Measurements from ENCODE around the gene AZIN2.
A peak's percentile ranks its signal among the peaks of the same experiment; 100 is the strongest.
"Not testable (repeated sequence)": the region's sequence is repeated elsewhere in the genome, so short reads cannot be mapped to it uniquely, and the experiment has no call there.

AZIN2 gene

DNA sequence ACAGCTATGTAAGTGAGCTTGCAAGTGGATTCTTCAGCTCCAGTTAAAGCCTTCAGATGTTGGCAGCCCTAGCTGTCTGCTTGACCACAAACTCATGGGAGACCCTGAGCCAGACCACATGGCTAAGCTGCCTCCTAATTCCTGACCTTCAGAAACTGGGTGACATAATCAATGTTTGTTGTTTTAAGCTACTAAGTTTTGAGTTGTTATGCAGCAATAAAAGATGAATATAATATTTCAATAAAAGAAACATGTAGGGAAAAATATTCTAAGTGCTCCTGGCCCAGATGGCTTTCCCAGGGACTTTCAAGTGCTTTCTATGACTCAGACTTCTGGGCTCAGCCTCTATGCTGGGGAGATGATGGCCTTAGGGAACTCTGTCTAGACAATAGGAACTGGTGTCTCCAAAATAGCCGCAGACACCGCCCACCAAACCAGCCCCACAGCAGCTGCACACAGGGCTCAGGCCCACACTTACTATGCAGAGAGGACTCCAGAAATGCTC is 20.3 kb upstream of the AZIN2 start:
- no peak for DNase-seq

GRCh38 chr1:33061834-33062233 is 19.1 kb upstream of the AZIN2 start:
- no peak for DNase-seq

DNA sequence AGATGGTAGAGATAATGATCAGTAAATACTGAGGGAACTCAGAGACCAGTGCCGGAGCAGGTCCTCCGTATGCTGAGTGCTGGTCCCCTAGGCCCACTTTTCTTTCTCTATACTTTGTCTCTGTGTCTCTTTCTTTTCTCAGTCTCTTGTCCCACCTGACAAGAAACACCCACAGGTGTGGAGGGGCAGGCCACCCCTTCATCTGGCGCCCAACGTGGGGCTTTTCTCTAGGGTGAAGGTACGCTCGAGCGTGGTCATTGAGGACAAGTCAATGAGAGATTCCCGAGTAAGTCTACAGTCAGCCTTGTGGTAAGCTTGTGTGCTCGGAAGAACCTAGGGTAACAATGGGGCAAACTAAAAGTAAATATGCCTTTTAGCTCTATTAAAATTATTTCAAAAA is 16.7 kb upstream of the AZIN2 start:
- not testable (repeated sequence) for DNase-seq

- DNase-seq = no peak
Observed at GRCh38 chr1:33065301-33065700, 15.7 kb upstream of the AZIN2 start.

DNA sequence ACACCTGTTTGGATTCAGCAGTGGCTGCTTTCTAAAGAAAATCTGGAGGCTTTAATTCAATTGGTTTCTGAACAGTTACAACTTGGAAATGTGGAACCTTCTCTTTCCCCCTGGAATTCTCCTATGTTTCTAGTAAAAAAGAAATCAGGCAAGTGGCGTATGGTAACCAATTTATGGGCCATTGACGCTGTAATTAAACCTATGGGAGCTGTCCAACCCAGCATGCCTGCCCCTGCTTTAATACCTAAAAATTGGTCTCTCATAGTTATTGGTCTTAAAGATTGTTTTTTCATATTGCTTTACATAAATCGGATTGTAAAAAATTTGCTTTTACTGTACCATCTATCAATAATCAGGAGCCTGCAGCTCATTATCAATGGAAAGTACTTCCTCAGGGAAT is 14.5 kb upstream of the AZIN2 start:
- not testable (repeated sequence) for DNase-seq

GRCh38 chr1:33068108-33068507 is 12.8 kb upstream of the AZIN2 start:
- not testable (repeated sequence) for DNase-seq

GRCh38 chr1:33070628-33071027 is 10.3 kb upstream of the AZIN2 start:
- no peak for DNase-seq

DNA sequence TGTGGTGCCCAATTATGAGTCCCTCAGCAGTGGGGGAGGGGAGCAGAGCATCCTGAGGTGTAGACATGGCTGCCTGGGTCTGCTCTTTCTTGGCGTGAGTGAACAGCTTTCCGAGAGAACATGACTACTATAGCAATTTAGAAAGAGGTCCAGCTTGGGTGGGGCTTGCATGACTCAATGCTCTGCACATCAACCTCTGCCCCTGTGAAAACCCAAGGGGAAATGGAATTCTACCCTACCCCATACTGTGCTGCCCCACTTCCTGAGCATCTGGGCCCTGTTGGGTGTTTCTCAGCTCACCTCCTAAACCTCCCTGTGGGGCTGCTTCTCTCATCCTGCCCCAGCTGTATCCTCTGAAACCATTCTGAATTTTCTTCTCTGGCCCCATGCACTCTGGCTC is 8.2 kb upstream of the AZIN2 start:
- no peak for DNase-seq

DNA sequence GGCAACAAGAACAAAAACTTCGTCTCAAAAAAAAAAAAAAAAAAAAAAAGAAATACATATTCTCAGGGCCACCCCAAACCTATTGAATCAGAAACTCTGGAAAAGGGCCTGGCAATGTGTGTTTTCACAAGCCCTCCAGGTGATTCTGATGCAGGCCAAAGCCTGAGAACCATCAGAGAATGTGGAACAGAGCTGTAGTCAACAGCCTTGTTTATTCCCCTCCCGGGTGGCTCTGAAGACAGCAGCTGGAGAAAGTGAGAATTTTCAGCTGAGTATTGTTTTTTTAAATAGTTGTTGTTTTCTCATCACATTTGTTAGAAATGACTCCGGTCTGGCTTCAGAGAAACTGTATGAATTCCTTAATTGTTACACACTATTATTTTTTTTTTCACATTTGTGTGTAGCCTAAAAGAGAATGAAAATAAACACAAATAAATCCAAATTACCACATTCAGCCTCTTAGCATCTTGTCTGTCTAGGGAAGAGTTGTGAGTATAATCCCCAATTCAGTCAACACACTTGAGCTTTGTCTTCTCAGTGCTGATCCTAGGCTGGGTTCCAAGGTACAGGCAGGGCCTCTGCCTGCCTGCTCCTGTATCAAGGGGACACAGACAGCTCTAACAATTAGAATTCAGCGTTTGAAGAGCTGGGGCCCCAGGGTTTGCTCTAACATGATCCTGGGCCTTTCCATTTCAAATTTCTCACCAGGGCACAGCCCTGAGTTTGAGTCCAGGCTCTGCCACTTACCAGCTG is 6.6 kb upstream of the AZIN2 start:
- no peak for DNase-seq

DNA sequence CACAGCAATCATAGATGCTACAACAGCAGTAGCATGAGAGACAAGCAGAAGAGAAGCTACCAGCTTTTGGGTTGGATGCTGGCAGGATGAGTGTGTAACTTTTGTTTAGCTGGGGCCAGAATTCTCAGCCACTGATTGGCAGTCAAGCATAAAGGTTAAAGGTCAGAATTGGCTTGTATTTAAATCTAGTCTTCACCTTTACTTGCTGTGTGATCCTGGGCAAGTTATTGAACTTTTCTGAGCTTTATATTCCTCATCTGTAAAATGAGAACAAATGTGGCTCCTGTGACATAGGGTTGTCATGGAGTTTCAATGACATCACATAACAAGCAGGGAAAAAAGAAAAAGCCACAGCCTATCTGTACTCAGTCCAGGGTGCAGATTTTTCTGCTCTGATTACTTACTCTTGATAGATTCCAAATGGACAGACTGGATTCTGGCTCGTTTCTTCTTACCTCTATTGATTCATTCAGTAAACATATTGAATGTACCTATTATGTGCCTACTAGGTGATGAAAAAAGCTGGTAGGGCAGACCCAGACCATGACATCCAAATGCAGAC is 2.8 kb upstream of the AZIN2 start:
- DNase-seq = no peak

DNA sequence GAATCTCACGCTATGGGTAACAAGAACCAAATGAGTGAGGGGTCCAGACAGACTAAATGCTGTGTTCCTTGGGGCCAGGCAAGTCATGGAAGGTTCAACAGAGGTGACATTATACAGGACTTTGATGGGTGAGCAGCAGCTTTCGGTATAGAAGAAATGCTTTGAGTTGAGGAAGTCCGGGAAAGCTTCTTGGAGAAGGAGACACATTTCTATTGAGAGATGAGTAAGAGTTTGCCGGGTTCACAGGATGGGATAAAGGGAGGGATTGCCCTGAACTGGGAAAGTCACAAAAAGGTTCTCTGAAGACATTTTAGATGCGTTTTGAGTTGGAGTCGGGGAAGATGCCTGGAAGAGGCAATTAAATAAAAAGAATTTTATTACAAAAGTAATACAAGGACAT is 580 bp upstream of the AZIN2 start:
- no peak for DNase-seq

GRCh38 chr1:33081554-33082305 is 777 bp downstream of the AZIN2 start:
- peak; percentile 24 for DNase-seq

- no peak for DNase-seq
Observed at GRCh38 chr1:33082575-33083108, 1.7 kb downstream of the AZIN2 start.

DNA sequence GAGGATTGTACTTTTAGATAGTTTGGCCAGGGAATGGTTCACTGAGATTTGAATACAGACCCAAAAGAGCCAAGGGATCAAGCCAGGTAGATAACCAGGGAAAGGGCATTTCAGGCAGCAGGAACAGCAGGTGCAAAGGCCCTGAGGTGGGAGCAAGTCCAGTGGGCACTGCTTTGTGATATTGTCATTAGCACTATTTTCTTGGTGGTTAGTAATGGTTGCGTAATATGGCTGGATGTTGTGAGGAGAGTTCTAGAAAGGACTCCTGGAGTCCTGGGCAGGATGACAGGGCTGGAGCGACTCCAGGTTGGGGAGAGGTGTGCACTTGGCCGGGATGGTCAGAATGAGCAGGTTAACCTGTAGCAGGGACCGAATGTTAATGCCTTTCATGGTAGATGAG is 4.4 kb downstream of the AZIN2 start:
- DNase-seq = no peak

GRCh38 chr1:33086384-33086850 is 5.5 kb downstream of the AZIN2 start:
- peak; percentile 46 for DNase-seq

DNA sequence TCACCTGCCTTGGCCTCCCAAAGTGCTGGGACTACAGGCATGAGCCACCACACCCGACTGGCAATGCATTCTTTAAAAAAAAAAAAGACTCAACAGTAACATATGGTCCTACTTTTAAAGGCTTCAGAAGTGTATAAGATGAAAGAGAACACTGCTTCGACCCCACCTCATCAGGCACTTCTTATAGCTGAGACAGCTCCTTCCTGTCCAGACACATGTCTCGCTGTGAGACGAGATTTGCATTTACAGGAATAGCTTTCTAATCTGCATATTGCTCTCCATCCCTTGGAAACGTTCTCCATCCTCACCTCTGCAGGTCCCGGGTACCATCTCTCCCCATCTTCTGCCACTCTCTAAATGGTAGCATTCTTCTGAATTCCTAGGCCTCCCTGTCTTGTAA is 6.7 kb downstream of the AZIN2 start:
- DNase-seq = no peak

DNA sequence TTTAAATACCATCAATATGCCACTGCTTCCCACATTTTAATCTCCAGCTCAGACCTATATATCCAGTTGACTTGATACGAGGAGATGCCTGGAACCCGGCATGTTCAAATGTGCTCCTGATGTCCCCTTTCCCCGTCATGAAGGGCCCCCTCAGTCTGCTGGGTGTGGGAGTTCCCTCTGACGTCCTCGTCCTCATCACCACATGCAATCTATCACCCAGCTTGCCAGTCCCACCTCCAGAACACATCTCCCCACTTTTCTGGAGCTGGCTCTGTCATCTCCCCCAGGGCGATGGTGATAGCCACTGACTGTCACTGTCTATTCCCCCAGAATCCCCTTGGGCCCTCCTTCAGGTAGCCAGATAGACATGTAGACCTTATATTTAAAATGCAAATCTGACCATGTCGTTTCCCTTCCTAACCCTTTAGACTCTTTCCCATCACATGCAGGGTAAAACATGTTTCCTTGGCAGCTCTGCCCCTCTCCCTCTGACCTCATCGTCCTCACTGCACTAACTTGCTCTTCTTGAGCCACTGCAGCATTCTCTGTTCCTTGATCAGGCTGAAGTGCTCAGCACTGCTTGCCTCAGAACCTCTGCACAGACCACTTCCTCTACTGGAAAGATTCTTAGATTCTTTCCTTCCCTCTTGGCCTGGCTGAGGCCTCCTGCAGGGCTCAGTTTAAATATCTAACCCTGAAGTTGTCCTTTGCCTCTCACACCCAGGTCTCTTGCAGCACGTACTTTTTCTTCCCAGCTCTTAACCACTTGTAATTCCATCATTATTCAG is 7.4 kb downstream of the AZIN2 start:
- DNase-seq = peak; percentile 16

GRCh38 chr1:33089457-33089856 is 8.5 kb downstream of the AZIN2 start:
- DNase-seq = no peak

DNA sequence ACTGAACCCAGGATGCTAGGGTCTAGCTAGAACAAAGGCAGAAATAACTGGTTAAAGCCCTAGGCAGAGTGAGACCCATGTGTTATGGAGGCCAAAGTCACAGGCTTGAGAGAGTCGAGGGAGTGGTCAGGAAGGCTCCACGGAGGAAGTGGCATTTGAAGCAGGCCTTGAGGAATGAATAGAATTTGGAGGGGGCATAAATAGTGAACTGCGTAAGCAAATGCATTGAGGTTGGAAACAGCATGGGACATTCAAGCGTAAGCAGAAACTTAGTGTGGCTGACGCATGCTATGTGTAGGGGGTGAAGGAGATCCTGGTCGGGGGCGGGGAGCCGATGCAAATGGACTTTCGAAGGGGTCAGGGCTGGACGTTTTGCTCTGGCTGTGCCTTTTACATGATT is 11.5 kb downstream of the AZIN2 start:
- DNase-seq = no peak

DNA sequence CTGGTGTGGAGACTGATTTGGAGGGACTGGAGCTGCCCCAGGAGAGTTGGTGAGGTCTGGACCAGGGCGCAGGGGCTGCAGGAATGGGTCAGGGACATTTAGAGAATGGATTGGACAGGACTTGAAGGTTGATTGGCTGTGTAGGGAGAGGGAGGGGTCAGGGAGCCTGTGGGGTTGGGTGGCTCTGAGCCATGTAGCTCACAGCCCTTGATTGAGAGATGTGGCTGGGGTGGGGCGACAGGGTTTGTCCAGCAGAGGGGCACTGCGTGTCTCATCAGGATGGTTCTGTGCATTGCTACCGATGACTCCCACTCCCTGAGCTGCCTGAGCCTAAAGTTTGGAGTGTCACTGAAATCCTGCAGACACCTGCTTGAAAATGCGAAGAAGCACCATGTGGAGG is 12.1 kb downstream of the AZIN2 start:
- DNase-seq = no peak

GRCh38 chr1:33094486-33094885 is 13.5 kb downstream of the AZIN2 start:
- no peak for DNase-seq

DNA sequence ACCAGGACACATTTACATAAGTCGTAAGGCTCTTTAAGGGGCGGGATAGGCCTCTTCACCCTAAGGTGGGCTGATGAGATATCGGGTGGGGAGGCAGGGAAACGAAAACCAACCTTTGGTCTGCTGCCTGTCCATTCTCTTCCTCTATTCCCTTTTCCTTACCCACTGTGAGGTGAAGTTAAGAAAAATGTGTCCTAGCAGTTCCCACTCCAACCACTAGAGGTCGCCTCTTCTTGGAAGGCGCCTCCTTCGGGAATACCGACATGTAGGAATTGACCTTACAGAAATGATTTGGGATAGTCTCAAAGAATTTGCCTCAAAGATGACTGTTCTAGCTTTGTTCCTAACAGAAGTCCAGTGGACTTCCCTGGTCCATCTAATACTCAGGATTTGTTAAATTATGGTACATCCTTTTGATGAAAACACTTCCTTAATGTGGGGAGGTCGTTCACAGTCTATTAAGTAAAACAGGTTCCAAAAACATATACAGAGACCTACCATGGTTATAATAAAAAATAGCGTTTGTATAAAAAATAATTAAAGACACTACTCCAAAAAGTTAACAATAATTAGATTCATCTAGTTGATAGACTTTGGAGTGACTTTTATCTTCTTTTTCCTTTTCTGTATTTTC is 14.1 kb downstream of the AZIN2 start:
- peak; percentile 30 for DNase-seq
